Peyer's patch (tissue), 4 donors: ENCODE results near the gene RNF182. TPM values are rescaled to one million over a fixed set of nuclear protein-coding genes. Genes with fewer than 3 reads are reported as not detected.

Experiments
- DNase-seq, 3 donors: peaks; one replicate each; pipeline ENCODE4 v3.0.0-alpha.2; 2017 to 2019
- H3K27ac ChIP-seq, 4 donors: fragments of 200-600 bp; sonication (generic); one replicate each; pipeline ENCODE4 v1.5.1; 2016 to 2019
- H3K27me3 ChIP-seq, 2 donors: fragments of 200-600 bp; sonication (generic); one replicate each; pipeline ENCODE4 v1.5.1; 2019
- H3K36me3 ChIP-seq, 3 donors: fragments of 200-600 bp; sonication (generic); one replicate each; pipeline ENCODE4 v1.5.1; 2016 to 2019
- H3K4me1 ChIP-seq, 4 donors: fragments of 200-600 bp; sonication (generic); one replicate each; pipeline ENCODE4 v1.5.1; 2016 to 2019
- H3K4me3 ChIP-seq, 4 donors: fragments of 200-600 bp; sonication (generic); 1 replicate in 3 of 4; 2 replicates in 1 of 4; pipeline ENCODE4 v1.5.1; 2016 to 2019; ENCODE audit warnings: mild to moderate bottlenecking in 1 of 4
- H3K9me3 ChIP-seq, 4 donors: fragments of 200-600 bp; sonication (generic); one replicate each; pipeline ENCODE4 v1.5.1; 2016 to 2019; ENCODE audit warnings: mild to moderate bottlenecking in 1 of 4
- POLR2A ChIP-seq, 2 donors: fragments of 450-650 bp; IDR thresholded peaks; one replicate each; pipeline ENCODE4 v1.5.1; 2017; ENCODE audit warnings: antibody characterized with exemption in 2 of 2, mild to moderate bottlenecking in 2 of 2, moderate library complexity in 2 of 2
- total RNA-seq, 4 donors: library from RNA; depleted of rRNA; stranded (reverse); fragments of >200 nt; gene quantifications; one replicate each; pipeline ENCODE4 v1.1.0, GENCODE V29; 2016
- TF ChIP-seq, protein P1 (sequence below), 6 experiments: fragments of 450-650 bp in 4 of 6; fragments of 200-600 bp in 2 of 6; sonication (generic) in 1 of 6; IDR thresholded peaks; one replicate each; pipeline ENCODE4 v1.5.1; 2017 to 2019; ENCODE audit warnings: antibody characterized with exemption in 6 of 6, mild to moderate bottlenecking in 3 of 6, moderate library complexity in 1 of 6

Gene RNF182
- total RNA-seq, 4 donors from 2014 or later, result not detected

DNA sequence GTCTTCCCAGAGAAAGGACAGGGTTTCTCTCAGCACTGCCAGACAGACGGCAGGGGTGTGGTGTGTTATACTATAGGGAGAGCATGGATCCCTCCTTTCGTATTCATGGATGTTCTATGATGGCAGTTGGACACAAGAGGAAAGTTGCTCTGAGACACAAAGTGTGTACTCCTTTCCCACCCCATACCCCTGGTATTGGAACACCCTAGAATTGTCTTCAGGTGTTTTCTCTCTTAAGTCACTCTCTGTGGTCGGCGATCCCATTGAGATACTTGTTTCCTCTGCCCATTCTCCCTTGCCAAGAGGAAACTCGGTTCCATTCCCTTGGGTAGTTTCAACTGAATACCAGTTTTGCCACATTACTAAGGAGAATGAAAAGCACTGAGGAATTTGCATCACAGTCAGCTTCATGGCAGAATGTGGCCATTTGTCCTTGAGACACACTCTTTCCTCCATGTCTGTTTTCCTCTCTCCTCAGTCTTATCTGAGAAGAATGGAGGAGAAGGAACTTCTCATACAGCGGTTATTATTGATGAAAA, 53.4 kb downstream of the RNF182 start:
- no peaks in the 10 kb centered on the region for H3K4me1 ChIP-seq
- H3K4me3 ChIP-seq, result no peak overlapping the region
- H3K27me3 ChIP-seq, result no peaks in the 10 kb centered on the region
- no peaks in the 10 kb centered on the region for H3K36me3 ChIP-seq
- H3K27ac ChIP-seq, result no peak overlapping the region
- TF ChIP-seq, protein P1, sequence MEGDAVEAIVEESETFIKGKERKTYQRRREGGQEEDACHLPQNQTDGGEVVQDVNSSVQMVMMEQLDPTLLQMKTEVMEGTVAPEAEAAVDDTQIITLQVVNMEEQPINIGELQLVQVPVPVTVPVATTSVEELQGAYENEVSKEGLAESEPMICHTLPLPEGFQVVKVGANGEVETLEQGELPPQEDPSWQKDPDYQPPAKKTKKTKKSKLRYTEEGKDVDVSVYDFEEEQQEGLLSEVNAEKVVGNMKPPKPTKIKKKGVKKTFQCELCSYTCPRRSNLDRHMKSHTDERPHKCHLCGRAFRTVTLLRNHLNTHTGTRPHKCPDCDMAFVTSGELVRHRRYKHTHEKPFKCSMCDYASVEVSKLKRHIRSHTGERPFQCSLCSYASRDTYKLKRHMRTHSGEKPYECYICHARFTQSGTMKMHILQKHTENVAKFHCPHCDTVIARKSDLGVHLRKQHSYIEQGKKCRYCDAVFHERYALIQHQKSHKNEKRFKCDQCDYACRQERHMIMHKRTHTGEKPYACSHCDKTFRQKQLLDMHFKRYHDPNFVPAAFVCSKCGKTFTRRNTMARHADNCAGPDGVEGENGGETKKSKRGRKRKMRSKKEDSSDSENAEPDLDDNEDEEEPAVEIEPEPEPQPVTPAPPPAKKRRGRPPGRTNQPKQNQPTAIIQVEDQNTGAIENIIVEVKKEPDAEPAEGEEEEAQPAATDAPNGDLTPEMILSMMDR (IDR thresholded peaks at IDR 0.05), result no peak
- TF ChIP-seq POLR2A (IDR thresholded peaks at IDR 0.05), result no peak
- DNase-seq, result no peak
- peaks cover 0 to 2% (median under 1%) of the 10 kb centered on the region in 4 donors for H3K9me3 ChIP-seq

DNA sequence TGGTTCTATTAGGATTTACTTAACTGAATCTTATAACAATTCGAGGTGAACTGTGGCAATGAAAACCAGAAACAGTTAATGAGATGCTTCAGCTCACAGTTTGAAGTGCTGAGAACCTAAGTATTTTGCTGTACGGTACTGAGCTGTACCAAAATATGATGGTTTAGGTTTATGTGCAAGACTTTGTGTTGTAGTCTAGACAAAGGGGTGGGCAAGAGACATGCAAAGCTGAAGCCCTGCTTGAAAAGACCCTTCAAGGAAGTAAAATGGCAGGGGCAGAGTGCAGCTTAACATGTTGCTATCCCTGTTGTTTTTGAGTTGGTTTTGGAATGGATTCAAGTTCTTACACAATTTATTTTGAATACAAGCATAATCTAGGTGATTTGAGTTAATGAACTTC, 54.0 kb downstream of the RNF182 start:
- no peak overlapping the region for H3K4me3 ChIP-seq

DNA sequence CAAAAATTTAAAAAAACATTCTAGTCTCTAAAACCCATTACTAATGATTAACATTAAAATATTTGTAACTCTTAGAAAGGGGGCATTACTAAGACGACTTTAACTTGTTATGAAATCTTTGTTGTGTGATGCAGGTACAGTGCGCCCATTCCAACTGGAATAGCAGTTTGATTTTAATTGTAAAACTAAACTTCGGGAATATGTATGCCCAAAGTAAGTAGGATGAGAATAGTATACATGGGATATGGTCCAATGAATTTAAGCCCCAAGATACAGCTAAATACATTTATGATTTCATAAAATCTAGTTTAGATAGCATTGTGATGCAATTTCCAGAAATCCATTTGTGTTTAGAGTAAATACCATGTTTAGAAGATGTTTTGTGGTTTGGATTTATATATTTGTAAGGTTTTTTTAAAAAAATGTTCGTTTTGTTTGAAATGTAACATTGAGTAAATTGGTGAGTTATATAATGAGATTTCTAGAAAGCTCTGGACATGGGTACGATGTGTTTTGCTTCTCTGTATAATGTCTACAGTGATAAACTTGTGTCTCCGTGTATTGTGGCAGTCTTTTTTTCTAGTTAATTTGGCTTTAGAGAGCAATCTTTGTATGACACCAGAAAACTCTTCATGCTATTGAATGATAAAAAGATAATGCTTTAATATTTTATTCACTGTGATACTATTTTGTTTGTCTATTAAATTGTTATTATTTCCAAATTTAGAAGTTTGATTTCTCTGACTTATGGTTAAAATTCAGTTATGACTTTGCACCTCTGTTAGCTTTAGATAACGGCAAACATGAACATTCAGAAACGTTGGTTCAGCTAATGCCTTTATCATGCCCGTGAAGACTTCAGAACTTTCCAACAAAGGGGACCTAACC, 54.8 kb downstream of the RNF182 start:
- no peak overlapping the region for H3K4me3 ChIP-seq
- no peak for TF ChIP-seq POLR2A (IDR thresholded peaks at IDR 0.05)
- TF ChIP-seq, protein P1 (IDR thresholded peaks at IDR 0.05), result no peak
- no peaks in the 10 kb centered on the region for H3K27me3 ChIP-seq
- H3K4me1 ChIP-seq, result no peaks in the 10 kb centered on the region
- no peak for DNase-seq
- H3K36me3 ChIP-seq, result no peaks in the 10 kb centered on the region
- no peak overlapping the region for H3K27ac ChIP-seq
- no peaks in the 10 kb centered on the region for H3K9me3 ChIP-seq

More for the DNA sequence above, 54.0 kb downstream of the RNF182 start:
- no peaks in the 10 kb centered on the region for H3K27me3 ChIP-seq
- H3K9me3 ChIP-seq, result no peaks in the 10 kb centered on the region
- H3K4me1 ChIP-seq, result no peaks in the 10 kb centered on the region
- no peaks in the 10 kb centered on the region for H3K36me3 ChIP-seq
- no peak for TF ChIP-seq POLR2A (IDR thresholded peaks at IDR 0.05)
- TF ChIP-seq, protein P1 (IDR thresholded peaks at IDR 0.05), result no peak
- H3K27ac ChIP-seq, result no peak overlapping the region
- no peak for DNase-seq

DNA sequence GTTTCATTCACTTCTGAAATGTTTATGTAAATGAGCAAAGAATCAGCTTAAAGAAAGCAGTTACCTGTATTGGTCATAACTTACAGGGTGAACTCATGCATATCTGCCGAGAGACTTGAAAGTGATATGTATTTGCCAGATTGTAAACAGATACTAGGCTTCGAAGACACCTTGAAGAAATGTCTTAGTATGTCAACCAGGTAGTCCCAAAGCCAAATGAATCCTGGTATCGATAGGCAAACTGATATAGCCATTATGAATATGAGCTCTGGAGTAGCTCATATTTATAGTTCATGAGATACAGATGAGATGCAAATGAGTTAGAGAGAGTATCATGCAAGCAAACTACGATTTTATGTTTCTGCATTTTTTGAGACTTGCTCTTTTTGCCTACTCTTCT, 55.8 kb downstream of the RNF182 start:
- no peak for DNase-seq

DNA sequence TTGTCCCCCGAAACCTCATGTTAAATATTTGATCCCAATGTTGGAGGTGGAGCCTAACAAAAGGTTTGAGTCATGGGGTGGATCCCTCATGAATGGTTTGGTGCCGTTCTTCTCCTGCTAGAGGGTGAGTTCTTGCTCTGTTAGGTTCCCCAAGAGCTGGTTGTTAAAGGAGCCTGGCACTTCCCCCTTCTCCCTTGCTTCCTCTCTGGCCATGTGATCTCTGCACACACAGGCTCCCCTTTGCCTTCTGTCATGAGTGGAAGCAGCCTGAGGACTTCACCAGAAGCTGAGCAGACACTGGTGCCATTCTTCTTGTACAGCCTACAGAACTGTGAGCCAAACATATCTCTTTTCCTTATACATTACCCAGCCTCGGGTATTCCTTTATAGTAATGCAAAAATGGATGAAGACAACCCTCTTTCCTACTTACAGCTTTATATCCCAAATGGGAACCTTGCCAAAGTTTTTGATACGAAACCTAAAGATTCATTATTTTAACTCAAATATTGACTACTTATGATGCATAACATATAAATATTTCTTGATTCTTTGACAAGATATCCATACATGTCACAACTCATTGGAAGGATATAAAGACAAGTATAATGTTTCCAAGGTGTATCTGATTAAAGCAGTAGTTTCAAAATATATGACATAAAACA, 61.0 kb downstream of the RNF182 start:
- TF ChIP-seq, protein P1 (IDR thresholded peaks at IDR 0.05), result no peak
- no peak for TF ChIP-seq POLR2A (IDR thresholded peaks at IDR 0.05)
- Histone ChIP-seq H3K4me1 (no peaks in the 10 kb centered on the region), H3K9me3 (no peaks in the 10 kb centered on the region), H3K27ac (no peak overlapping the region), H3K27me3 (no peaks in the 10 kb centered on the region), H3K36me3 (no peaks in the 10 kb centered on the region), H3K4me3 (no peak overlapping the region)
- DNase-seq, result no peak

More for the DNA sequence above, 55.8 kb downstream of the RNF182 start:
- Histone ChIP-seq H3K27ac (no peak overlapping the region), H3K36me3 (no peaks in the 10 kb centered on the region), H3K27me3 (no peaks in the 10 kb centered on the region), H3K4me3 (no peak overlapping the region), H3K4me1 (no peaks in the 10 kb centered on the region), H3K9me3 (no peaks in the 10 kb centered on the region)
- TF ChIP-seq, protein P1 (IDR thresholded peaks at IDR 0.05), result no peak
